ENCODE measurements around the gene DPPA3. TPM values are rescaled to one million over a fixed set of nuclear protein-coding genes. Genes with fewer than 3 reads are reported as not detected.

The DPPA3 gene
- total and polyA plus RNA-seq, 2 of the 13 experiments (the other 11 are each of a cell fraction or from before 2014, with no cell fraction given) = not detected

DNA sequence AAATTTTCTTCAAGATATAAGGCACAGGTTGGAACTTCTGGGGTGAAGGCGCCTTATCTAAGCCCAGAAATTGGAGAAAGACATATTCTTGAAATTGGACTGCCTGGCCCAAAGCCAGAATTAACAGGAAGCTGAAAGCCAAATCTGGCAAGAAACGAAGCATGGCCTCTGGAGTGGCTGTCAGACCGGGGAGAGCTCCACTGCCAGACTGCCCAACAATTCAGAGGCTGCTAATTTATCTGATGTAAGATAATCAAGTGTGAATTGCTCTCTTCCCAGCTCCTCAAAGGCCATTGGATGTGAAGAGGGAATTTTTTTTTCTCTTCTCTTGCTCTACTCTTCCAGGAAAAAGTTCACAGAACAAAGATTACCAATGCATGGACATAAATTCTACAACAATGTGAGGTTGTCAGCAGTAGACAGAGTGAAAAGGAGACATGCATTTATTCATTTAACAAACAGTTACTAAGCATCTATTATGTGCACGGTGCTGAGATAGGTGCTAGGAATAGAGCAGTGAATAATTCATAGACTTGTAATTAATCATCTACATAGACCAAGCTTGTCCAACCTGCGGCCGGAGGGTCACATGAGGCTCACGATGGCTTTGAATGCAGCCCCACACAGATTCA lies 15.6 kb upstream of the DPPA3 start, which contains the start of gene GDF3:
GDF3 (minus strand) TSS at position 210 of the 632 bp plus-strand sequence; CDS start at position 163, 47 bp downstream.
- H3K9ac ChIP-seq (ENCODE audit: insufficient read depth, low read depth, low read length) = no peak within 1 kb of the TSS

DNA sequence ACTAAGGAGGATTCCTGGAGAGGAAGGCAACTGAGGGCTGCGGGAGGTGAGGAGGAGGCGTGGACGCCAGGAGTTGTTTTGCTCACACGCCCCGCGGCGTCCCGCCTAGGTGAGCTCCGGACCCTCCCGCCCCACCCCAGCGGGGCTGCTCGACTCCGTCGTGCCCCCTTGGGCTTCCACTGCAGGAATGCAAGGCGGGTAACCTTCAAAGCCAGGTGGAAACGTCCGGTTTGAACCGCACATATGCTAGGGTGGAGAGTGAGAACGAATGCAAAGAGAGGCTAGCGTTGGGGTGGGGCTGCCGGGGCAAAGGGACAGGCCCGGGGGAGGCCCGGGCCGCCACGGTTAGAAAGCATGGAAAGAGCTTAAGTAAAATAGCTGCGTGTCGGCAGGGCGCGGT lies 5.4 kb upstream of the DPPA3 start:
- DNase-seq (ENCODE audit: low spot score) = no peak
- CTCF ChIA-PET (ENCODE audit: low intra/inter-chr PET ratio, low total read pairs) = no interaction called here

More for the DNA sequence above, 15.6 kb upstream of the DPPA3 start, which contains the start of gene GDF3:
- Histone ChIP-seq H2AFZ (ENCODE audit: low read length) (no peak within 1 kb of the TSS), H3K9me3 (ENCODE audit: low read length) (no peaks in the 10 kb centered on the region), H3K27me3 (ENCODE audit: control insufficient read depth in 1 of 2, insufficient read depth in 2 of 2, low read length in 2 of 2) (no peaks in the 10 kb centered on the region), H3K4me3 (replicated peaks in 1 of 3; ENCODE audit: insufficient read depth in 1 of 3, low read depth in 2 of 3, low read length in 3 of 3) (no peak within 1 kb of the TSS), H3K4me1 (ENCODE audit: insufficient read depth, low read length) (no peaks in the 10 kb centered on the region), H3K4me2 (ENCODE audit: low read depth, low read length) (no peak within 1 kb of the TSS), H4K20me1 (ENCODE audit: insufficient read depth, low read length) (no peaks in the 10 kb centered on the region), H3K79me2 (ENCODE audit: insufficient read depth, low read length) (no peaks in the 10 kb centered on the region), H3K27ac (ENCODE audit: extremely low read length, insufficient read depth, low read length) (no peak within 1 kb of the TSS), H3K36me3 (replicated peaks in 1 of 2; ENCODE audit: control insufficient read depth in 1 of 2, insufficient read depth in 2 of 2, low read length in 2 of 2) (no peaks in the 10 kb centered on the region)
- 32% methylated on average over 7 of the region's 7 CpGs for WGBS (ENCODE audit: low lambda C conversion rate)
- FAIRE-seq (no peak), DNase-seq (ENCODE audit: low spot score) (no peak), ATAC-seq (no peak)
- ChIA-PET POLR2A (no interaction called here), CTCF (ENCODE audit: low intra/inter-chr PET ratio, low total read pairs) (no interaction called here)
- in situ Hi-C loops (cut with HindIII; ENCODE audit: extremely low pct_ligation_motif_present, low pct_unique_long_range_greater_than_20kb) = no loop called here
- intact Hi-C loops (cut with micrococcal nuclease; ENCODE audit: unreplicated experiment) = no loop called here
- BruUV-seq (replicated peaks) = no TSS peak
- TF ChIP-seq TMF1 (CRISPR knock-in tag; IDR thresholded peaks at IDR 0.05; ENCODE audit: low read depth) (no peak), ZNF567 (CRISPR knock-in tag; IDR thresholded peaks at IDR 0.05; ENCODE audit: borderline replicate concordance) (no peak), SOX13 (IDR thresholded peaks at IDR 0.05) (no peak), SOX13 (CRISPR knock-in tag; conservative IDR thresholded peaks at IDR 0.05 in 1 of 2, IDR thresholded peaks at IDR 0.05 in 1 of 2) (no peak), FOXO1 (CRISPR knock-in tag; IDR thresholded peaks at IDR 0.05) (no peak), ZNF891 (CRISPR knock-in tag; IDR thresholded peaks at IDR 0.05) (no peak), FOXM1 (CRISPR knock-in tag; IDR thresholded peaks at IDR 0.05) (no peak), ATF1 (CRISPR knock-in tag; IDR thresholded peaks at IDR 0.05) (no peak), HOXA9 (CRISPR knock-in tag; IDR thresholded peaks at IDR 0.05; ENCODE audit: borderline replicate concordance) (no peak), ZNF225 (CRISPR knock-in tag; IDR thresholded peaks at IDR 0.05) (no peak), MED1 (CRISPR knock-in tag; IDR thresholded peaks at IDR 0.05) (no peak)

More for the DNA sequence above, 5.4 kb upstream of the DPPA3 start:
- Histone ChIP-seq H3K27ac (ENCODE audit: extremely low read length, insufficient read depth, low read length) (no peak overlapping the region), H3K9me3 (ENCODE audit: low read length) (no peaks in the 10 kb centered on the region), H3K9ac (ENCODE audit: insufficient read depth, low read depth, low read length) (no peak overlapping the region), H3K27me3 (ENCODE audit: control insufficient read depth in 1 of 2, insufficient read depth in 2 of 2, low read length in 2 of 2) (no peaks in the 10 kb centered on the region), H2AFZ (ENCODE audit: low read length) (no peak overlapping the region), H3K79me2 (ENCODE audit: insufficient read depth, low read length) (no peaks in the 10 kb centered on the region), H3K4me3 (replicated peaks in 1 of 3; ENCODE audit: insufficient read depth in 1 of 3, low read depth in 2 of 3, low read length in 3 of 3) (no peak overlapping the region), H4K20me1 (ENCODE audit: insufficient read depth, low read length) (no peaks in the 10 kb centered on the region), H3K4me1 (ENCODE audit: insufficient read depth, low read length) (0 out of 2 replicates have a peak, but pooled peaks cover 7% of the 10 kb centered on the region), H3K36me3 (replicated peaks in 1 of 2; ENCODE audit: control insufficient read depth in 1 of 2, insufficient read depth in 2 of 2, low read length in 2 of 2) (no peaks in the 10 kb centered on the region), H3K4me2 (ENCODE audit: low read depth, low read length) (no peak overlapping the region)
- FAIRE-seq (no peak), ATAC-seq (no peak)
- no peak for TF ChIP-seq GTF3A (CRISPR knock-in tag; conservative IDR thresholded peaks at IDR 0.05)
- in situ Hi-C loops (cut with HindIII; ENCODE audit: extremely low pct_ligation_motif_present, low pct_unique_long_range_greater_than_20kb) = no loop called here
- no TSS peak for BruUV-seq (replicated peaks)
- intact Hi-C loops (cut with micrococcal nuclease; ENCODE audit: unreplicated experiment) = no loop called here
- POLR2A ChIA-PET = interaction anchor here (0.6 kb wide), 1 partner anchor 1256 kb away, joined by 3 read pairs; no protein-coding TSS in a partner anchor
- 57% methylated on average over 29 of the region's 29 CpGs for WGBS (ENCODE audit: low lambda C conversion rate)

Measured in HepG2 (cell line).